Adrenal gland (tissue), 12 donors: ENCODE measurements around the gene TBC1D13. TPM values are rescaled to one million over a fixed set of nuclear protein-coding genes. Genes with fewer than 3 reads are reported as not detected.

ENCODE experiments used
- DNase-seq, 7 donors: peaks; one replicate each; pipeline ENCODE4 v3.0.0-alpha.2; 2019 to 2020
- H3K27ac ChIP-seq, 5 donors: fragments of 200-600 bp; sonication (generic) in 4 of 5; 1 replicate in 3 of 5; 2 replicates in 2 of 5; pipeline versions ENCODE4 v1.5.1 to v1.8.0; 2016 to 2020; ENCODE audit warnings: mild to moderate bottlenecking in 1 of 5
- H3K27me3 ChIP-seq: fragments of 200-600 bp; 2 replicates; pipeline ENCODE4 v1.8.0; 2021
- H3K36me3 ChIP-seq, 2 donors: fragments of 200-600 bp; replicated peaks in 1 of 2; 1 replicate in 1 of 2; 2 replicates in 1 of 2; pipeline versions ENCODE4 v1.5.1 to v1.8.0; 2018 to 2022
- H3K4me1 ChIP-seq, 2 donors: fragments of 200-600 bp; replicated peaks in 1 of 2; 1 replicate in 1 of 2; 2 replicates in 1 of 2; pipeline versions ENCODE4 v1.5.1 to v1.8.0; 2018 to 2021
- H3K4me3 ChIP-seq, 4 donors: fragments of 200-600 bp; sonication (generic) in 3 of 4; one replicate each; pipeline ENCODE4 v1.5.1; 2016 to 2018
- H3K9me3 ChIP-seq, 3 donors: fragments of 200-600 bp; sonication (generic) in 1 of 3; replicated peaks in 1 of 3; 1 replicate in 2 of 3; 2 replicates in 1 of 3; pipeline versions ENCODE4 v1.5.1 to v1.8.0; 2016 to 2021
- CTCF ChIP-seq, 6 experiments: fragments of 450-650 bp in 4 of 6; fragments of 200-600 bp in 2 of 6; sonication (generic) in 1 of 6; IDR thresholded peaks; 1 replicate in 5 of 6; 2 replicates in 1 of 6; pipeline versions ENCODE4 v1.5.1 to v1.8.0; 2016 to 2021; ENCODE audit warnings: antibody characterized with exemption in 6 of 6, mild to moderate bottlenecking in 2 of 6, moderate library complexity in 1 of 6
- POLR2A ChIP-seq, 2 donors: fragments of 450-650 bp; IDR thresholded peaks; one replicate each; pipeline ENCODE4 v1.6.1; 2017; ENCODE audit warnings: antibody characterized with exemption in 2 of 2, mild to moderate bottlenecking in 2 of 2, moderate library complexity in 1 of 2
- WGBS, 4 donors: extraction: QIAGEN DNeasy Blood & Tissue Kit in 2 of 4; methylation state at CpG; one replicate each; pipeline versions ENCODE4 v1.1.5 to v1.1.7; 2013 to 2017; 5-methylcytosine and 5-hydroxymethylcytosine counted together
- intact Hi-C, 2 donors: fragments of 100-400 bp; cut with DNase I; formaldehyde crosslinking; loops; one replicate each; pipeline versions ENCODE4 v1.14.1 to v1.15.0; 2022 to 2023
- polyA plus RNA-seq, 3 donors: library from polyadenylated mRNA; stranded (reverse); fragments of 200-250 nt in 2 of 3; fragments of 350-450 nt in 1 of 3; fragmentation: Illumina TruSeq in 1 of 3; extraction: RNeasy Lipid Tissue Mini Kit (QIAGEN cat#74804) in 1 of 3; gene quantifications; one replicate each; pipeline ENCODE4 v1.2.3, GENCODE V29; 2013 to 2014
- total RNA-seq, 9 donors: library from RNA; depleted of rRNA in 4 of 9; stranded (reverse); fragments of >200 nt in 4 of 9; fragments of 120-200 nt in 1 of 9; fragmentation: NEBNext Ultra II Directional in 1 of 9; extraction: Animal tissue kit (Norgen Biotek cat#: 25700) in 1 of 9; gene quantifications; one replicate each; pipeline versions ENCODE4 v1.1.0 to v1.2.4, GENCODE V29; 2013 to 2023
- donor health status: healthy with polysubstance abuse.
- donor health status: Bipolar disorder and iron deficiency.
- donor health status: DM: yes; HTN: yes; CAD: no.
- donor health status: DM: no; HTN: no; CAD: no.
- donor health status: DM: no; HTN: no; CAD: no.
- donor health status: DM: yes; HTN: yes; CAD: no.

TBC1D13 gene
- total and polyA plus RNA-seq, 12 donors, result 15.9 to 72.7 (median 29.0) TPM

- H3K27me3 ChIP-seq, result no peaks in the 10 kb centered on the region
- peak in 4 of 7 donors; percentile 42 to 68 (median 61) for DNase-seq
- peaks cover 0 to 52% of the 10 kb centered on the region in 2 donors for H3K36me3 ChIP-seq
- no peaks in the 10 kb centered on the region for H3K9me3 ChIP-seq
- no peak overlapping the region for H3K27ac ChIP-seq
- 60 to 81% (median 69%) methylated on average over 13 to 22 of the region's 22 CpGs for WGBS, 4 donors
- TF ChIP-seq CTCF (IDR thresholded peaks at IDR 0.05) (no peak), POLR2A (IDR thresholded peaks at IDR 0.05) (no peak)
- peaks cover 4 to 14% of the 10 kb centered on the region in 2 donors for H3K4me1 ChIP-seq
- intact Hi-C loops, result no loop called here
- no peak overlapping the region for H3K4me3 ChIP-seq
These were observed 35.5 kb downstream of the TBC1D13 start for GRCh38 chr9:128822407-128823042.

- DNase-seq, result no peak
- Histone ChIP-seq H3K9me3 (no peaks in the 10 kb centered on the region), H3K4me3 (no peak overlapping the region), H3K4me1 (peaks cover 4 to 17% of the 10 kb centered on the region in 2 donors), H3K27ac (no peak overlapping the region), H3K27me3 (no peaks in the 10 kb centered on the region), H3K36me3 (peaks cover 0 to 56% of the 10 kb centered on the region in 2 donors)
- intact Hi-C loops, result no loop called here
- TF ChIP-seq CTCF (IDR thresholded peaks at IDR 0.05) (no peak), POLR2A (IDR thresholded peaks at IDR 0.05) (no peak)
- WGBS, 4 donors, result 88 to 94% (median 91%) methylated on average over 5 to 19 of the region's 19 CpGs
These were observed 36.4 kb downstream of the TBC1D13 start for GRCh38 chr9:128823362-128823902.

GRCh38 chr9:128823903-128824406 is 36.9 kb downstream of the TBC1D13 start:
- Histone ChIP-seq H3K4me3 (no peak overlapping the region), H3K9me3 (no peaks in the 10 kb centered on the region), H3K27me3 (no peaks in the 10 kb centered on the region), H3K36me3 (peaks cover 0 to 56% of the 10 kb centered on the region in 2 donors), H3K4me1 (peaks cover 7 to 22% of the 10 kb centered on the region in 2 donors), H3K27ac (no peak overlapping the region)
- intact Hi-C loops, result no loop called here
- no peak for TF ChIP-seq CTCF (IDR thresholded peaks at IDR 0.05)
- TF ChIP-seq POLR2A (IDR thresholded peaks at IDR 0.05), result no peak
- DNase-seq, result no peak
- WGBS, 4 donors, result 81 to 92% (median 86%) methylated on average over 4 to 12 of the region's 12 CpGs

- Histone ChIP-seq H3K4me1 (peaks cover 7 to 16% of the 10 kb centered on the region in 2 donors), H3K4me3 (no peak overlapping the region), H3K27ac (no peak overlapping the region), H3K27me3 (no peaks in the 10 kb centered on the region), H3K36me3 (peaks cover 0 to 56% of the 10 kb centered on the region in 2 donors), H3K9me3 (no peaks in the 10 kb centered on the region)
- WGBS, 4 donors, result 91 to 95% (median 92%) methylated on average over 7 of the region's 7 CpGs
- no peak for DNase-seq
- no peak for TF ChIP-seq CTCF (IDR thresholded peaks at IDR 0.05)
- no peak for TF ChIP-seq POLR2A (IDR thresholded peaks at IDR 0.05)
- intact Hi-C loops, result no loop called here
These were observed 37.9 kb downstream of the TBC1D13 start for GRCh38 chr9:128824911-128825310.
